HL-60/S4 treated with phorbol 12-myristate 13-acetate at 8.2 ng/mL for 4 days and 3 days (cell line): ENCODE measurements around the gene GNG12.

Experiments used
- in situ Hi-C: fragments of 300-500 bp; cut with MboI; formaldehyde crosslinking; loops from 2 replicates; pipeline ENCODE4 v1.15.0; 2022; ENCODE audit warnings: low sequenced_read_pairs

Gene GNG12

DNA sequence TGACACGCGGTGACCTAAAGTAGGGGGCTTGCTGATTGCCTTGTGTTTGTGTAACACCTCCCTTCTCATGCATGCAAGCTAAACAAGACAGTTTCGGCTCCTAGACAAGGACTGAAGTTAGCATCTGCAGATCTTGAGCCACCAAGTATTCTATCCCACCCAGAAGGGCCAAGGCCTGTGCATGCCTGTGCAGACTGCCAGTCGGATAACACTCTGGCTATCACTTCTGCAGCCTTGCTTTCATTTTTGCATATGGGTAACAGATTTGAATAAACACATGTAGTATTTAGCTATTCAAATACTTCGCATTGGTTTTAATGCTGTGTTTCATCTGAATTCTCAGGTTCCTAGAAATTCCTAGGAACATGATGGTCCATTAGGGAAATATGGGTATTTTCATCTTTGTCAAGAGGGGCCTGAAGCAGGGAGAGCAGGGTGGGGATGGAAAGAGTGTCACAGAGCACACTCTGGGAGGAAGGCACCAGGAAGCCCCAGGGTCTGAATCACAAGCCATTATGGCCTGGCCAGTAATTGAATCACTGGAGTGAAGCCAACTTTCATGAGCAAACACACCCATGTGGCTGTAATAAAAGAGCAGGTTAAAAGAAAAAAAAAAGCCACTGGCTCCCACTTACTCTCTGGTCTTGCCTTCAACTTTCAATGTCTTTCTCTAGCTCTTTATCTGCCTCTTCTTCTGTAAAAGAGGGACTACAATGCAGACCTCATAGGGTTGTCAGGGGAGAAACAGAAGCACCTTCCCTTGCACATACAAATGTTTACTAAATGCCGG lies 120.0 kb downstream of the GNG12 start:
- in situ Hi-C loops, result no loop called here

- in situ Hi-C loops, result no loop called here
These were observed 121.4 kb downstream of the GNG12 start for GRCh38 chr1:67711855-67712212.

GRCh38 chr1:67711158-67711854 lies 122.0 kb downstream of the GNG12 start:
- in situ Hi-C loops, result no loop called here

DNA sequence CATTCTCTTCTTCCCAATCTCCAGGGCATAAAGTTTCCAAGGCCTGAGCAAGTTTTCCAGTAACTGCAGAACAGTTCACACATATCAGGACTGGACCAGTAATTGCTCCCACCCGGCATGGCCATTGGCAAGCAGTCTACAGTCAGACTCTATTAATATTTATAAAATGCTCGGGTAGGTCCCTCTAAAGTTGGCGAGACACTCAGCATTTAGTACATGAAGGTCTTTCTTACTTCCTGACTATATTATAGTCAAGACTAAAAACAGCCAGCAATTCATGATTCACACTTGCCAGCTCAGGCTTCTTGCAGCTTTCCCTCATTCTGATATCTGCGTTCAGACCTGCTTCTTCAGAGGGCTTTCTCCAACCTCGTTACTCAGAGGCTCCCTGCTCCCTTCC lies 122.8 kb downstream of the GNG12 start:
- in situ Hi-C loops, result no loop called here

GRCh38 chr1:67708606-67709005 lies 124.7 kb downstream of the GNG12 start:
- in situ Hi-C loops, result no loop called here

- in situ Hi-C loops, result no loop called here
These were observed 127.4 kb downstream of the GNG12 start for GRCh38 chr1:67705735-67706453.

DNA sequence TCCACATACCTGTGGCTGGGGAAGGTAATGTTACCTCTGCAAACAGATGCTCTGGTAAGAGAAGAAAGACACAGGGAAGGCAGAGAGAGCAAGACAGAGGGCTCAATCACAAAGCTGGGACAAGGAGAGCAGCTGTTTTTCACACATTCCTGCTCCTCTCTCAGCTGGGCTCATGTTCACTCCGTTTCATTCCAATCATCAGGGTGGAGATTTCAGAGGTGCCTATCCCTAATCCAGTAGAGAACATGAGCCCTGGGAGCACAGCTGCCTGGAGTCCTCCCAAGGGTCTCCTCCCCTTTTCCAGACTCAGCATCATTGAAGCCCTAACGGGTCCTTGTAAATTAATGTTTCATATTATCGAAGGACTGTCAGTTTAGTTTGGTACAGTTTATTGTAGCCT lies 128.9 kb downstream of the GNG12 start:
- in situ Hi-C loops, result no loop called here

GRCh38 chr1:67701876-67702275 lies 131.4 kb downstream of the GNG12 start:
- in situ Hi-C loops, result no loop called here

DNA sequence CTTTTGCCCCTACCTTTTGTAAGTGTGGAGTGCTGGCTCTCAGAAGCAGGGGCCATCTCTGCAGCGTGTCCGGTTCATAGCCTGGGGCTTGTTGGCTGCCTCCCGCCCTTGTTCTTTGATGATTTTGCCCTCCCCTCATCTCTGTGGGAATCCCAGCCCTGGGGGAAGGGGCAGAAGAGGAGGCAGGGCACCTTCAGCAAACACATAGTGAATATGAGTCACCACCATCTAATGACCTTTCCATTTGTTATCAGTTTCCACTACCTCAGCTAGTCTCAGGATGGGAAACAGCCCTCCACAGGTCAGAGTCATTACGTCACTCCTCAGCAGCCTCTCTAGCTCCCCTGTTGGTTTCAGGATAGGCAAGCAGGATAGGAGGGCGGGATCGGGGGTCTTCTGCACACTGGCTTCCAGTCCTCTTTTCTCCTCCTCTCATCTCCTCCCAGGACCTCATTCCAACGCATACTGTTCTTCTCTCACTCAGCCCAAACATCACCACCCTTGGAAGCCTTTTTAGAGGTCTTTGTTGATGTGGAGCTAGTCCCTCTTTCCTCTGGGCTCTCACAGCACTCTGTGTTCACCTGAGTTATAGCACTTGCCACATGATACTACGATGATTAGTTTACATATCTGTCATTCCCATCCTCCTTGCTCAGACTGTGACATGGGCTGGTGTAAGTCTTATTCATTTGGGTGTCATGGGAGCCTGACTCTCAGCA lies 132.4 kb downstream of the GNG12 start:
- in situ Hi-C loops, result no loop called here

- in situ Hi-C loops, result no loop called here
These were observed 133.0 kb downstream of the GNG12 start for GRCh38 chr1:67700220-67700619.

DNA sequence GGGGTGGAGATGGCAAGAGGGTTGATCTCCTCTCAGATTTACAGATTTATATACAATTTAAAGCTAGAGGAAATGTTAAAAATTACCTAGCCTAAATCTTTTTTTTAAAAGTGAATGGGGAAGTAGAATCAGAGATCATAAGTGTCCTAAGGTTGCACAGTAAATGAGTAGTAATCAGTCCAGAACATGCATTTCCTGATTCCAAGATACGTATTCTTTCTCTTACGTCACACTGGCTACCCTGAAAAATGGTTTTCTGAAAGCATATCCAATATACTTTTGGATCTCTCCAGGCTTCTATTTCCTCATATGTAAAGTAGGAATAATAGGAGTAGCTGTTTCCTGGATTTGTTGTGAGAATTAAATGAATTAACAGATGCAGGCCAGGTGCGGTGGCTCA lies 136.6 kb downstream of the GNG12 start:
- in situ Hi-C loops, result no loop called here

DNA sequence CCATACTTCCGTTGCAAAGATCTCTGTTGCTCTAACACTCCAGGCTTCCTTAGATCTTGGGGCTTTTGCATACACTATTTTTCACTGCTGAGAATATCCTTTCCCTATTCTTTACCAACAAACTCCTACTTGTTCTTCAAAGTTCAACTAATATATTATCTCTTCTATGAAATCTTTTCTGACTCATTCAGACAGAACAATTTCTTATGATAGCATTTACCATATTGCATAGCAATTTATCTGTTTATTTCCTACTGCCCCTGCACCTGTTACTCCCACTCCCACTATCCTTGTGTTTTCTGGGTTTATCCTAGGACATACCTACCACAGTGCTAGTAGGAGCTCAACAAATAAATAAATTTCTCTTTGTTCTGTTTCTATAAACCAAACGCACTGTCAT lies 137.3 kb downstream of the GNG12 start:
- in situ Hi-C loops, result no loop called here

GRCh38 chr1:67691712-67692111 lies 141.6 kb downstream of the GNG12 start:
- in situ Hi-C loops, result no loop called here

DNA sequence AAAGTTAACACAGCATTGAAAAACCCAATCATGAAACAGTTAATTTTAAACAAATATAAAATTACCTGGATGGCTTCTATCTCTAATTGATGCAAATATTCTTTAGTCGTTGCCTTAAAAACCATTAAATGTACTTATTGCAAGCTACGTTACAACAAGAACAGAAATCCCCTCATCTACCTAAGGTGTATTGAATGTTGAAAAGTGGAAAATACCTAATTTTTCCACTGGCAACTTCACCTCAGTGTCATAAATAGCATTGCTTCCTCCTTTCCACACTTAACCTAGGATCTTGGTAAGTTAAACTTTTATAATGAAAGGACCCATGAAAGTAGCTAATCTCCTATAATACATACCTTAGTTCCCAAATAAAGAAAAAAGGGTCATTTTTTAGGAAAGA lies 142.9 kb downstream of the GNG12 start:
- in situ Hi-C loops, result no loop called here

- in situ Hi-C loops, result no loop called here
These were observed 143.3 kb downstream of the GNG12 start for GRCh38 chr1:67690018-67690363.

GRCh38 chr1:67689267-67690017 lies 143.8 kb downstream of the GNG12 start:
- in situ Hi-C loops, result no loop called here

DNA sequence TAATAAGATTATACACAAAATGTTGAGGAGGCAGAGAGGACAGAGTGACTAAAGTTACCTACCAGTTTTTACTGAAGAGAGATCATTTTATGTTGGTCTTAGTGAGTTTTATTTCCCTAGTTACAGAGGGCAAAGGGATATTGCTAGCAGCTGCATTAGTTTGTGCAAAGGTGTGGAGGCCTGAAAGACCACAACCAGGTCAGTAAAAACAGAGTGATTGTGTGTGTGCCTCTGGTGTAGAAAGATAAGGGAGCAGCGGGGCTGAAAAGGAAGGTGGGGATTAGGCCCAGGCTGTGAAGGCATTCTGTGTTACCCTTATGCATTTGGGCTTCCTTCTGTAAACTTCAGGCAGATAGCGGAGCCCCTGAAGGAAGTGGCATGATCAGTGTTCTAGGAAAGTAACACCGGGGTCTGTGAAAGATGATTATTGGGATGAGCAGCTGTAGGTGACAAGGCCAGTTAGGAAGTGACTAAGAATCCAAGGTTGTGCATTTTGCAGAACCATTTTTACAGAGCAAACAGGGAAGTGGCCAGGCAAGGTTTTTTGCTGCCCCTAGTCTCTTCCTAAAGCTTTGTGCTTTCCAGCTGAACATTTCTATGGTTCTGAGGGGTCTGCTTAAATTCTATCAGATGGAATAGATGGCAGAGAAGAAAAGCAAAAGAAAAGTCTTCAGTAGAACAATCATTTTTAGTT lies 144.6 kb downstream of the GNG12 start:
- in situ Hi-C loops, result no loop called here

DNA sequence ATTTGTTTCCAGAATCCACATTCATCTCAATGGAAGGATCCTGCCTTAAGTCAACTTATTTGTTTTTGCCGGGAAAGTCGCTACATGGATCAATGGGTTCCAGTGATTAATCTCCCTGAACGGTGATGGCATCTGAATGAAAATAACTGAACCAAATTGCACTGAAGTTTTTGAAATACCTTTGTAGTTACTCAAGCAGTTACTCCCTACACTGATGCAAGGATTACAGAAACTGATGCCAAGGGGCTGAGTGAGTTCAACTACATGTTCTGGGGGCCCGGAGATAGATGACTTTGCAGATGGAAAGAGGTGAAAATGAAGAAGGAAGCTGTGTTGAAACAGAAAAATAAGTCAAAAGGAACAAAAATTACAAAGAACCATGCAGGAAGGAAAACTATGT lies 145.6 kb downstream of the GNG12 start:
- in situ Hi-C loops, result no loop called here

DNA sequence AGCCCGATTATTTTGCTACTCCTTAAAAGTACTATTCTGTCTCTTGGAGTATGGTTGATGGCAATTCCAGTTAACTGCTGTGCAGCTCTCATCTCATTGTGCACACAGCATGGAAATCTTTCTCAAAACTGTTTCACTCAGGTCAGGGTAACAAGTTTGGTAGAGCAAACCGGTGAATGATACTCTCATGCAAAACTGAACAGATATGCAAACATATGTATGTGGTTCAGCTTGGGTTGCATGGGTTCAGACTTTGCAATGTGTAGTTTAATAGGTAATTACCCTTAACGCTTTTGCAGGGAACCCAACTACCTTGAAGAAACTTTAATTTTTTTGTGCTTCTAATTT lies 146.1 kb downstream of the GNG12 start:
- in situ Hi-C loops, result no loop called here
